PFSK-1 (cell line): Measurements from ENCODE around the gene CXCR4.

Source experiments
- FOXP2 ChIP-seq: optimal IDR thresholded peaks from 2 replicates; pipeline ENCODE3; 2011; ENCODE audit warnings: borderline replicate concordance, control low read depth, inconsistent platforms; ENCODE audit not compliant: insufficient read depth; ENCODE audit errors: extremely low read length, extremely low read depth
- POLR2AphosphoS5 ChIP-seq: IDR thresholded peaks from 2 replicates; pipeline ENCODE4 v1.6.1; 2012; ENCODE audit warnings: low read depth, mild to moderate bottlenecking, control low read depth, low read length, moderate library complexity
- SIN3A ChIP-seq: IDR thresholded peaks from 2 replicates; pipeline ENCODE4 v1.6.1; 2012; ENCODE audit warnings: mild to moderate bottlenecking, low read length, moderate library complexity, borderline replicate concordance; ENCODE audit not compliant: insufficient read depth
- TAF1 ChIP-seq: IDR thresholded peaks from 2 replicates; pipeline ENCODE4 v1.6.1; 2012; ENCODE audit warnings: low read length, control low read depth, borderline replicate concordance; ENCODE audit not compliant: insufficient read depth
- TF ChIP-seq, protein P1 (sequence below), 2 experiments: IDR thresholded peaks; 2 replicates each; pipeline versions ENCODE4 v1.6.1 to v1.8.0; 2011 to 2012; ENCODE audit warnings: low read depth in 2 of 2, low read length in 2 of 2, control low read depth in 1 of 2, inconsistent platforms in 1 of 2, mild to moderate bottlenecking in 1 of 2, moderate library complexity in 1 of 2; ENCODE audit not compliant: insufficient read depth in 1 of 2

The CXCR4 gene

DNA sequence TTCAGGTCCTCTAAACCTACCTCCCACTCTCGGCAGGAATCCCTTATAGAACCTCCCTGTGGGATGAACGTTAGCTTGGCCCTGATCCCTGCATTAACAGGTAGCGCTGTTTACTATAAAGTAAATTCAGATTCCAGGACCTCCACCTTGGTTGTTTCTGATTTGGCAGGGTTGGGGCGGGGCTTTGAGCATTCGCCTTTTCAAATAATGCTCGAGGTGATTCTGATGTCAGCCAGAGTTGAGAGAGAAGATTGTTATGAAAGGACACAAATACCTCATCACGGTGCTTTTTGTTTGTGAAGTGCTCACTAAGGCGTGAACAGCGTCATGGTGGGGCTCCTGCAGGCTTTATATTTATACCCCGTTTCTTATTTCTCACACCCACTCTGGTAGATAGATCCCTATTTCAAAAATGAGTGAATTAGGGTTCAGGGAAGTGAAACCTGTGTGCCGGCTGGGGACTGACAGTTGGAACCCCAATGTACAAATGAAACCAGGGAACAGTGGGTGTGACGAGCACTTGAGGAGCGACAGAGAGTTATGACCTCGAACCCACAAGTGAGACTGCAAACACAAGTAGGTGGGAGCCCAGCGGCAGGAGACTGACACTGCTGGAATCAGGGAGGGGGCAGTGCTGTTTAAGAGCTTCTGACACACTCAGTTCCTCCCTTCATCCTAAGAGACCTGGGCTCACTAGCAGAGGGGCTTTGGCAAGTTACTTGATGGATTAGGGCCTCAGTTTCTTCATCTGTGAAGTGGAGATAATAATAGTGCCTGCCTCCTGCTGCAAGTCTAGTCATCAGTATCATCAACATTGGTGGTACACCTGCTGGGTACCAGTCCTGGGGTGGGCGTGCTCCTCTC, 14.2 kb upstream of the CXCR4 start:
- TF ChIP-seq TAF1, result no peak
- no peak for TF ChIP-seq SIN3A
- no peak for TF ChIP-seq FOXP2

DNA sequence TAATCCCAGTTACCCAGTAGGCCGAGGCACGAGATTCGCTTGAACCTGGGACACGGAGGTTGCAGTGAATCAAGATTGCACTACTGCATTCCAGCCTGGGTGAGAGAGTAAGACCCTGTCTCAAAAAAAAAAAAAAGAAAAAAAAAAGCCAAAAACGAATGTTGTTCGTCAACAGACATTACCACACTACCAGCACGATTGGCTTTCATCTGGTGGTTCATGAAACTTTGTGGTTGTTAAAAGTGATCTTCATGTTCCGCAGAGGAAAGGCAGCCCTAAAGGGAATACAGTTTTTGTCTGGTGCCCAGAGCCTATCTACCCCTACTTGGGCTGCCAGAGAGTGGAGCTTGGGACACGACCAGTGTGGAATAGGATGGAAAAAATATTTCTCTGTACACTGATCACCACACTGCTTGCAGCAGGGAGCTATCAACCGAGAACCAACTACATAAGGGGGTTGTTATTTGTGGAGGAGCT, 13.6 kb upstream of the CXCR4 start:
- TF ChIP-seq POLR2AphosphoS5 (no peak), FOXP2 (no peak), TAF1 (no peak), SIN3A (no peak)
- TF ChIP-seq, protein P1, sequence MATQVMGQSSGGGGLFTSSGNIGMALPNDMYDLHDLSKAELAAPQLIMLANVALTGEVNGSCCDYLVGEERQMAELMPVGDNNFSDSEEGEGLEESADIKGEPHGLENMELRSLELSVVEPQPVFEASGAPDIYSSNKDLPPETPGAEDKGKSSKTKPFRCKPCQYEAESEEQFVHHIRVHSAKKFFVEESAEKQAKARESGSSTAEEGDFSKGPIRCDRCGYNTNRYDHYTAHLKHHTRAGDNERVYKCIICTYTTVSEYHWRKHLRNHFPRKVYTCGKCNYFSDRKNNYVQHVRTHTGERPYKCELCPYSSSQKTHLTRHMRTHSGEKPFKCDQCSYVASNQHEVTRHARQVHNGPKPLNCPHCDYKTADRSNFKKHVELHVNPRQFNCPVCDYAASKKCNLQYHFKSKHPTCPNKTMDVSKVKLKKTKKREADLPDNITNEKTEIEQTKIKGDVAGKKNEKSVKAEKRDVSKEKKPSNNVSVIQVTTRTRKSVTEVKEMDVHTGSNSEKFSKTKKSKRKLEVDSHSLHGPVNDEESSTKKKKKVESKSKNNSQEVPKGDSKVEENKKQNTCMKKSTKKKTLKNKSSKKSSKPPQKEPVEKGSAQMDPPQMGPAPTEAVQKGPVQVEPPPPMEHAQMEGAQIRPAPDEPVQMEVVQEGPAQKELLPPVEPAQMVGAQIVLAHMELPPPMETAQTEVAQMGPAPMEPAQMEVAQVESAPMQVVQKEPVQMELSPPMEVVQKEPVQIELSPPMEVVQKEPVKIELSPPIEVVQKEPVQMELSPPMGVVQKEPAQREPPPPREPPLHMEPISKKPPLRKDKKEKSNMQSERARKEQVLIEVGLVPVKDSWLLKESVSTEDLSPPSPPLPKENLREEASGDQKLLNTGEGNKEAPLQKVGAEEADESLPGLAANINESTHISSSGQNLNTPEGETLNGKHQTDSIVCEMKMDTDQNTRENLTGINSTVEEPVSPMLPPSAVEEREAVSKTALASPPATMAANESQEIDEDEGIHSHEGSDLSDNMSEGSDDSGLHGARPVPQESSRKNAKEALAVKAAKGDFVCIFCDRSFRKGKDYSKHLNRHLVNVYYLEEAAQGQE (IDR thresholded peaks at IDR 0.05; ENCODE audit: insufficient read depth in 1 of 2, low read depth in 2 of 2, low read length in 2 of 2), result no peak

DNA sequence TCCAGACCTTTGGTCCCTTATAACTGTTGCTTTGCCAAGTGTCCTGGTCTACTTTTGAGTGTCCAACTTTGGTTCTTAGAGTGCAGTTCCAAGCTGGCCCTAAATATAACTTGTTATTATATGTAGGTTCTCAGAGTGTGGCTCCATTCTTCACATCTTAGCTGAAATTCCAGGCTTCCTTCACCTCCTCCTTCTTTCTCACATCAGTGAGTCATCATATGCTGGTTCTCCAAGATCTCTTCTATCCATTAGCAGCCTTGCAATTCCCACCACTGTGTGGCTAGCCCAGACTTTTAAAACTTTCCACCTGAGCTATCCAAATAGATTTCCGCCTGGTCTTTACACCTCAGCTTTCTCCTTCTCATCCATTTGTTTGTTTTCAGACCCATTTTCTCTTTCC, 12.6 kb upstream of the CXCR4 start:
- TF ChIP-seq TAF1 (no peak), POLR2AphosphoS5 (no peak), SIN3A (no peak), FOXP2 (no peak)
- TF ChIP-seq, protein P1 (IDR thresholded peaks at IDR 0.05; ENCODE audit: insufficient read depth in 1 of 2, low read depth in 2 of 2, low read length in 2 of 2), result no peak

DNA sequence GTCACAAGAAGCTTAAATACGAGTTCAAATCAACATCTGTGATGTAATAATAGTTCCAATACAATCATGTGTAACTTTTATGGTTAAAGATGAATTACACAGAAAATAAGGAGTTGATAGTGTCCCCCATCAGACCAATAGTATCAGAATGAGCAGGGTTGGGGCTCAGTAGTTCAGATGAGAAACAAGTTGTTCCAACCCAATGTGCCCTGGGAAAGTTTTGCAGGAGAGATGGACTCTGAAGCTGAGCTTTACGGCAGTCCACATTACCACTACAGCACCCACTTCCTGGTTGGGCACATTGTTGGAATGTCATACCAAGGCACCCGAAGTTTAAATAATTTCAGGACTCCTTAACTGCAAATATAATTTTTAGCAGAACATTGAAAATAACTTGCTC, 12.1 kb upstream of the CXCR4 start:
- TF ChIP-seq TAF1, result no peak

DNA sequence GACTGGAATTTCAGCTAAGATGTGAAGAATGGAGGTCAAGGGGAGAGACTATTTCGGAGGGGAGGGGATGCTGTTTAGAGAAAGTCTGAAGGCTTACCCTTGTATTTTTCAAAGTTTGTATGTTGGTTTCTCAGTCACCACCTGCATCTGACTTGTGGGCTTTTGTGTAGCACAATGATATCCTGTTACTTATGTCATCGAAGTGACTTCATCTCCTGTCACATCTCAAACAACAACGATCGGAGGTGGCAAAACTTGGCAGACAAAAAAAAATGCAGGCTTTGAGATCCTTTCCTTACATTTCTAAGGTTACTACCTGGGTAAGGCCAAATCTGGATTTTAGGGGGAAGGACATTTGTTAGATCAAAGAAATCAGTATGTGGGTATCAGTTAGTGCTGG, 11.7 kb upstream of the CXCR4 start:
- TF ChIP-seq FOXP2, result no peak
- TF ChIP-seq, protein P1 (IDR thresholded peaks at IDR 0.05; ENCODE audit: insufficient read depth in 1 of 2, low read depth in 2 of 2, low read length in 2 of 2), result no peak
- no peak for TF ChIP-seq TAF1
- no peak for TF ChIP-seq POLR2AphosphoS5
- no peak for TF ChIP-seq SIN3A

DNA sequence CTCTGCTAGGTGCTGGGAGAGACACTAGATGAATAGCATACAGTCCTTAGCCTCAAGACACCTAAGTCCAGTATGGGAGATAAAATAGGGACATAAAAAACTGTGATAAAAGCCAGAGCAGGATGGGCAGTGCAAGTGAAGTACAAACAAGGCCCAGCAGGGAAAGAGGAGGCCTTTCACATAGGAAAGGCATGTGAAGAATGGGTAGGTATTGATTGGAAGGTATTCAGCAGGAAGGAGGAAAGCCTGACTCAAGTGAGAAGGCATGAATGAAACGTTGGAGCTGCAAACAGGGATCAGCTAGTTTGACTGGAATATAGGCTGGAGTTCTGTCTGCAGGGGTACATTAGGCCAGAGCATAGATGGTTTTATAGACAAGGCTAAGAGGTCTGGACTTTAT, 11.0 kb upstream of the CXCR4 start:
- TF ChIP-seq SIN3A (no peak), POLR2AphosphoS5 (no peak), TAF1 (no peak), FOXP2 (no peak)
- TF ChIP-seq, protein P1 (IDR thresholded peaks at IDR 0.05; ENCODE audit: insufficient read depth in 1 of 2, low read depth in 2 of 2, low read length in 2 of 2), result no peak
